Stimulated activated CD4-positive, alpha-beta T cell treated with anti-CD3 and anti-CD28 coated beads, Interleukin-1b, Interleukin-23, amount 100 ng/mL, for 4 hours (primary cell): ENCODE results near the gene BPIFB2.
"Not testable (repeated sequence)": the region's sequence is repeated elsewhere in the genome, so short reads cannot be mapped to it uniquely, and the experiment has no call there.

ENCODE experiments used
- DNase-seq, 2 donors: peaks; one replicate each; pipeline ENCODE4 v3.0.0-alpha.2; 2020; ENCODE audit warnings: low read depth in 2 of 2

Gene BPIFB2

GRCh38 chr20:33007376-33008335 lies at the start of gene BPIFB2:
BPIFB2 (plus strand) TSS chr20:33007704; CDS start chr20:33008575, 871 bp downstream.
- DNase-seq, result no peak

- DNase-seq, result no peak
These were observed 48.9 kb upstream of the BPIFB2 start for GRCh38 chr20:32958574-32958973.

- DNase-seq, result no peak
These were observed 47.9 kb upstream of the BPIFB2 start for GRCh38 chr20:32959351-32960221.

- DNase-seq, result no peak
These were observed 47.3 kb upstream of the BPIFB2 start for GRCh38 chr20:32960222-32960518.

- DNase-seq, result no peak
These were observed 46.4 kb upstream of the BPIFB2 start for GRCh38 chr20:32960849-32961731.

- no peak for DNase-seq
These were observed 45.5 kb upstream of the BPIFB2 start for GRCh38 chr20:32962053-32962452.

GRCh38 chr20:32962646-32963045 lies 44.9 kb upstream of the BPIFB2 start:
- DNase-seq, result not testable (repeated sequence)

GRCh38 chr20:32963176-32963575 lies 44.3 kb upstream of the BPIFB2 start:
- DNase-seq, result no peak

GRCh38 chr20:32964575-32964974 lies 42.9 kb upstream of the BPIFB2 start:
- DNase-seq, result no peak

- no peak for DNase-seq
These were observed 42.4 kb upstream of the BPIFB2 start for GRCh38 chr20:32965115-32965514.

GRCh38 chr20:32965581-32966373 lies 41.7 kb upstream of the BPIFB2 start:
- DNase-seq, result no peak

GRCh38 chr20:32966382-32966781 lies 41.1 kb upstream of the BPIFB2 start:
- no peak for DNase-seq

GRCh38 chr20:32966881-32967781 lies 40.4 kb upstream of the BPIFB2 start:
- DNase-seq, result no peak

- no peak for DNase-seq
These were observed 39.5 kb upstream of the BPIFB2 start for GRCh38 chr20:32967961-32968457.

GRCh38 chr20:32968478-32969241 lies 38.8 kb upstream of the BPIFB2 start:
- DNase-seq, result no peak

GRCh38 chr20:32969356-32970114 lies 38.0 kb upstream of the BPIFB2 start:
- no peak for DNase-seq

GRCh38 chr20:32970115-32970972 lies 37.2 kb upstream of the BPIFB2 start:
- no peak for DNase-seq
